Right lobe of liver (tissue), 6 donors: ENCODE results near the gene TYR. TPM values are rescaled to one million over a fixed set of nuclear protein-coding genes. Genes with fewer than 3 reads are reported as not detected.

Experiments
- ATAC-seq, 4 donors: fragments of 200-7000 bp; cut with Tn5 transposase; one replicate each; pipeline ENCODE4 v1.9.1; 2020; ENCODE audit warnings: mild to moderate bottlenecking in 4 of 4, moderate library complexity in 4 of 4
- DNase-seq, 3 donors: peaks; one replicate each; pipeline ENCODE4 v3.0.0-alpha.2; 2020
- H3K27ac ChIP-seq, 3 donors: fragments of 200-600 bp; one replicate each; pipeline ENCODE4 v1.8.0; 2022
- H3K27me3 ChIP-seq, 2 donors: fragments of 200-600 bp; one replicate each; pipeline ENCODE4 v1.8.0; 2022
- H3K36me3 ChIP-seq, 4 donors: fragments of 200-600 bp; sonication (generic) in 1 of 4; one replicate each; pipeline versions ENCODE4 v1.5.1 to v1.8.0; 2017 to 2022; ENCODE audit warnings: control low read depth in 1 of 4
- H3K4me1 ChIP-seq, 4 donors: fragments of 200-600 bp; sonication (generic) in 1 of 4; one replicate each; pipeline versions ENCODE4 v1.5.1 to v1.8.0; 2017 to 2022; ENCODE audit warnings: control low read depth in 1 of 4
- H3K4me3 ChIP-seq, 3 donors: fragments of 200-600 bp; one replicate each; pipeline ENCODE4 v1.8.0; 2022
- H3K9me3 ChIP-seq, 4 donors: fragments of 200-600 bp; sonication (generic) in 1 of 4; one replicate each; pipeline versions ENCODE4 v1.5.1 to v1.8.0; 2017 to 2022; ENCODE audit warnings: control low read depth in 1 of 4
- CTCF ChIP-seq, 4 donors: fragments of 200-600 bp in 3 of 4; fragments of 450-650 bp in 1 of 4; IDR thresholded peaks; one replicate each; pipeline versions ENCODE4 v1.5.1 to v1.8.0; 2016 to 2022; ENCODE audit warnings: antibody characterized with exemption in 4 of 4, mild to moderate bottlenecking in 2 of 4
- POLR2A ChIP-seq: fragments of 450-650 bp; IDR thresholded peaks from one replicate; pipeline ENCODE4 v1.6.1; 2017; ENCODE audit warnings: antibody characterized with exemption, mild to moderate bottlenecking
- WGBS: methylation state at CpG from one replicate; pipeline ENCODE4 v1.1.6; 2018; ENCODE audit warnings: low coverage, low lambda C conversion rate; ENCODE audit not compliant: insufficient coverage; ENCODE audit errors: missing lambda C conversion rate; 5-methylcytosine and 5-hydroxymethylcytosine counted together
- intact Hi-C, 2 donors: fragments of 100-400 bp; cut with DNase I; formaldehyde crosslinking; loops; one replicate each; pipeline versions ENCODE4 v1.11.2 to v1.14.1; 2022
- total RNA-seq, 6 experiments: library from RNA; depleted of rRNA in 2 of 6; stranded (reverse); fragments of >200 nt in 2 of 6; fragmentation: NEBNext Ultra II Directional in 3 of 6; extraction: Animal tissue kit (Norgen Biotek cat#: 25700) in 3 of 6; gene quantifications; one replicate each; pipeline versions ENCODE4 v1.1.0 to v1.2.4, GENCODE V29; 2016 to 2023
- donor health status: DM: no; HTN: yes; CAD: no.
- donor health status: DM: no; HTN: no; CAD: no.
- donor health status: DM: no; HTN: no; CAD: no.
- donor health status: DM: no; HTN: yes; CAD: no.
- donor health status: DM: no; HTN: yes; CAD: no.

TYR gene
- total RNA-seq, 6 experiments from 2014 or later, result not detected

DNA sequence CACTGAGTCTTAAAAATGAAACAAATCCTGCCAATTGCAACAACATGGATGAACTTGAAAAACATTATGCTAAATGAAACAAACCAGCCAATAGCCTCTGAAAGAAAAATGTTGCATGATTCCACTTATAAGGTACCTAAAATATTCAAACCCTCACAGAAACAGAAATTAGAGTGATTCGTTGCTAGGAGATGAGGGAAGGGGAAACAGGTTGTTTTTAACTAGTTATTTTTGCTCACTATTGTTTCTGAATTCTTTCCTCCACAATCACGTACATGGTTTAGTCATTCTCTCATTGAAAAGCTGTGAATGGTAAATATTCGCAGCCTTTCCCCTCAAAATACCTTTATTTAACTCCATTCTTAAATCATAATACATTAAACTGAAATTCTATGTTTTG lies 14.0 kb upstream of the TYR start:
- no peak overlapping the region for H3K27ac ChIP-seq
- no peak overlapping the region for H3K4me3 ChIP-seq
- no peak for DNase-seq
- H3K27me3 ChIP-seq, result no peaks in the 10 kb centered on the region
- H3K36me3 ChIP-seq, result no peaks in the 10 kb centered on the region
- ATAC-seq, result no peak
- H3K4me1 ChIP-seq, result no peaks in the 10 kb centered on the region
- 45% methylated on average over 3 of the region's 3 CpGs for WGBS
- H3K9me3 ChIP-seq, result no peaks in the 10 kb centered on the region
- no peak for TF ChIP-seq CTCF (IDR thresholded peaks at IDR 0.05)
- intact Hi-C loops, result no loop called here

DNA sequence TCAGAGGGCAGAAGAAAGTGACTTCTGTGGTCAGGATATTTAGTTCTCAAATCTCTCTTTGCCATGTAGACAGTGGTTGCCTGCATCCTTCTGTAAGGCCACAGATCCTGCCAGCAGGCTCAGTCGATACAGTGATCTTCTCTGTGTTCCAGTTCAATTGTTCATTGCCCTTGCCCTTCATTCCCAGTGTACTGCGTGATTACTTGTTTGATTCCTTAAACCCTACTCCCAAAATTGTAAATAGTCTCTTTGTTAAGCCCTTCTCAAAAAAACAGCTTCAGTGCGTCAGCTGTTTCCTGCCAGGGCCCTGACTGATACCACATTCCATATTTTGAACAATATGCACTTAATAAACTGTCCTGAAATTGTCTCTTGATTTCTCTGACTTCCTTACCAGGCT lies 9.3 kb upstream of the TYR start:
- no peak for ATAC-seq
- Histone ChIP-seq H3K4me1 (no peaks in the 10 kb centered on the region), H3K4me3 (no peak overlapping the region), H3K27me3 (no peaks in the 10 kb centered on the region), H3K27ac (no peak overlapping the region), H3K9me3 (no peaks in the 10 kb centered on the region), H3K36me3 (no peaks in the 10 kb centered on the region)
- intact Hi-C loops, result no loop called here
- no peak for DNase-seq
- TF ChIP-seq CTCF (IDR thresholded peaks at IDR 0.05) (no peak), POLR2A (no peak)
- 53% methylated on average over 3 of the region's 3 CpGs for WGBS

DNA sequence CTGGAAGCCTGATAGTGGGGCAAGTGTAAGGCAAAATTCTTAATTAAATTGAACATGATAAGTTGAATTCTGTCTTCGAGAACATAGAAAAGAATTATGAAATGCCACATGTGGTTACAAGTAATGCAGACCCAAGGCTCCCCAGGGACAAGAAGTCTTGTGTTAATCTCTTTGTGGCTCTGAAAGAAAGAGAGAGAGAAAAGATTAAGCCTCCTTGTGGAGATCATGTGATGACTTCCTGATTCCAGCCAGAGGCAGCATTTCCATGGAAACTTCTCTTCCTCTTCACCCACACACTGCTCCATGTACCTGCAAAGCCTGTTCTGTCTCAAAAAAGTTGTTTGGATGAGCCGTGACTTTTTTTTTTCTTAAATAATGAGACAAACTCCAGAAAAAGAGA lies 1.9 kb upstream of the TYR start:
- Histone ChIP-seq H3K4me1 (no peaks in the 10 kb centered on the region), H3K27ac (no peak overlapping the region), H3K4me3 (no peak overlapping the region), H3K9me3 (no peaks in the 10 kb centered on the region), H3K36me3 (no peaks in the 10 kb centered on the region), H3K27me3 (no peaks in the 10 kb centered on the region)
- 43% methylated on average over 2 of the region's 2 CpGs for WGBS
- no peak for TF ChIP-seq POLR2A
- TF ChIP-seq CTCF (IDR thresholded peaks at IDR 0.05), result no peak
- DNase-seq (no peak), ATAC-seq (no peak)
- intact Hi-C loops, result no loop called here

GRCh38 chr11:89176938-89177337 lies 737 bp upstream of the TYR start:
- TF ChIP-seq CTCF (IDR thresholded peaks at IDR 0.05) (no peak), POLR2A (no peak)
- DNase-seq (no peak), ATAC-seq (no peak)
- no peak overlapping the region for H3K4me3 ChIP-seq
- no peaks in the 10 kb centered on the region for H3K36me3 ChIP-seq
- intact Hi-C loops, result no loop called here
- H3K27ac ChIP-seq, result no peak overlapping the region
- WGBS, result 61% methylated on average over 2 of the region's 2 CpGs
- no peaks in the 10 kb centered on the region for H3K27me3 ChIP-seq
- no peaks in the 10 kb centered on the region for H3K4me1 ChIP-seq
- H3K9me3 ChIP-seq, result no peaks in the 10 kb centered on the region

DNA sequence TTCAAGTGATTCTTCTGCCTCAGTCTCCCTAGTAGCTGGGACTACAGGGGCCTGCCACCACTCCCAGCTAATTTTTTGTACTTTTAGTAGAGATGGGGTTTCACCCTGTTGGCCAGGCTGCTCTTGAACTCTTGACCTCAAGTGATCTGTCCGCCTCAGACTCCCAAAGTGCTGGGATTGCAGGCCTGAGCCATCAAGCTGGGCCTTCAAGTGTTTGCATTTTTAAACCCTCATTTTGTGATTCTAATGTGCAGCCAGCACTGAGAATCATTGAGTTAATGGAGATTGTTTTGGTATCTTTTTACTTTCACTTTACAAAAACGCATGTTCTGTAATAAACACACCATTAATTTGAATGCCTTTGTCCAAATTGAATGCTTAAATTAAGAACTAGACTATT lies 3.4 kb downstream of the TYR start:
- 66% methylated on average over 2 of the region's 2 CpGs for whole genome bisulfite sequencing
- no peaks in the 10 kb centered on the region for H3K27me3 ChIP-seq
- no peak for ATAC-seq
- H3K4me1 ChIP-seq, result no peaks in the 10 kb centered on the region
- no peak for DNase-seq
- no peak overlapping the region for H3K27ac ChIP-seq
- no peaks in the 10 kb centered on the region for H3K9me3 ChIP-seq
- H3K36me3 ChIP-seq, result no peaks in the 10 kb centered on the region
- H3K4me3 ChIP-seq, result no peak overlapping the region
- TF ChIP-seq CTCF (IDR thresholded peaks at IDR 0.05) (no peak), POLR2A (no peak)
- intact Hi-C loops, result no loop called here
